Stimulated activated CD4-positive, alpha-beta T cell treated with anti-CD3 and anti-CD28 coated beads, TNF-alpha, amount 100 ng/mL, for 4 hours (primary cell): ENCODE data around the gene DVL1.

Source experiments
- DNase-seq, 3 experiments: peaks; one replicate each; pipeline ENCODE4 v3.0.0-alpha.2; 2020; ENCODE audit warnings: low read depth in 3 of 3

Gene DVL1

GRCh38 chr1:1312450-1313314 is 36.5 kb downstream of the DVL1 start:
- no peak for DNase-seq

GRCh38 chr1:1311107-1312104 is 37.8 kb downstream of the DVL1 start:
- DNase-seq = no peak

GRCh38 chr1:1310476-1311053 is 38.7 kb downstream of the DVL1 start:
- no peak for DNase-seq

GRCh38 chr1:1310109-1310385 is 39.2 kb downstream of the DVL1 start:
- DNase-seq = no peak

GRCh38 chr1:1309251-1310108 is 39.7 kb downstream of the DVL1 start:
- no peak for DNase-seq

- no peak for DNase-seq
These were observed 40.4 kb downstream of the DVL1 start for GRCh38 chr1:1308756-1309250.

GRCh38 chr1:1307923-1308755 is 41.1 kb downstream of the DVL1 start, which contains the start of the genes ACAP3 and PUSL1:
Gene ACAP3 (minus strand): TSS chr1:1307930. CDS start chr1:1307815, 115 bp downstream.
Gene PUSL1 (plus strand): TSS chr1:1308597. CDS start chr1:1308644, 47 bp downstream.
- peak; percentile 75 to 79 (median 77) for DNase-seq

- DNase-seq = no peak
These were observed 41.8 kb downstream of the DVL1 start for GRCh38 chr1:1307261-1307922.

GRCh38 chr1:1306661-1307260 is 42.5 kb downstream of the DVL1 start:
- DNase-seq = no peak

GRCh38 chr1:1306070-1306660 is 43.1 kb downstream of the DVL1 start:
- DNase-seq = no peak

GRCh38 chr1:1305300-1306069 is 43.7 kb downstream of the DVL1 start:
- DNase-seq = peak; percentile 50 to 65 (median 59)

GRCh38 chr1:1304331-1305299 is 44.6 kb downstream of the DVL1 start:
- no peak for DNase-seq

GRCh38 chr1:1303736-1304135 is 45.5 kb downstream of the DVL1 start:
- DNase-seq = no peak

- no peak for DNase-seq
These were observed 46.2 kb downstream of the DVL1 start for GRCh38 chr1:1302951-1303509.

GRCh38 chr1:1302006-1302430 is 47.2 kb downstream of the DVL1 start:
- no peak for DNase-seq

GRCh38 chr1:1300352-1300739 is 48.9 kb downstream of the DVL1 start:
- DNase-seq = no peak
